Ishikawa (cell line): ENCODE data around the gene B4GALNT3.
A peak's percentile ranks its signal among the peaks of the same experiment; 100 is the strongest.

Source experiments
- CEBPB ChIP-seq: IDR thresholded peaks from 2 replicates; pipeline ENCODE4 v1.6.1; 2012
- CREB1 ChIP-seq: IDR thresholded peaks from 2 replicates; pipeline ENCODE4 v1.6.1; 2012; ENCODE audit warnings: low read depth
- EGR1 ChIP-seq: IDR thresholded peaks from 2 replicates; pipeline ENCODE4 v1.6.1; 2012
- EP300 ChIP-seq: IDR thresholded peaks from 2 replicates; pipeline ENCODE4 v1.6.1; 2012; ENCODE audit warnings: borderline replicate concordance
- FOXM1 ChIP-seq: IDR thresholded peaks from 2 replicates; pipeline ENCODE4 v1.6.1; 2012; ENCODE audit warnings: low read depth, borderline replicate concordance
- MAX ChIP-seq: IDR thresholded peaks from 2 replicates; pipeline ENCODE4 v1.6.1; 2012
- NFIC ChIP-seq: IDR thresholded peaks from 2 replicates; pipeline ENCODE4 v1.6.1; 2012
- RAD21 ChIP-seq: IDR thresholded peaks from 2 replicates; pipeline ENCODE4 v1.6.1; 2012; ENCODE audit warnings: low read depth
- REST ChIP-seq: IDR thresholded peaks from 2 replicates; pipeline ENCODE4 v1.6.1; 2012; ENCODE audit warnings: low read depth, mild to moderate bottlenecking
- TAF1 ChIP-seq: IDR thresholded peaks from 2 replicates; pipeline ENCODE4 v1.6.1; 2012; ENCODE audit warnings: low read depth, mild to moderate bottlenecking
- TCF12 ChIP-seq: IDR thresholded peaks from 2 replicates; pipeline ENCODE4 v1.6.1; 2012; ENCODE audit warnings: low read depth
- TEAD4 ChIP-seq: IDR thresholded peaks from 2 replicates; pipeline ENCODE4 v1.6.1; 2012
- USF1 ChIP-seq: IDR thresholded peaks from 2 replicates; pipeline ENCODE4 v1.6.1; 2012
- YY1 ChIP-seq: IDR thresholded peaks from 2 replicates; pipeline ENCODE4 v1.6.1; 2012; ENCODE audit warnings: low read depth
- ZBTB7A ChIP-seq: IDR thresholded peaks from 2 replicates; pipeline ENCODE4 v1.6.1; 2012; ENCODE audit warnings: low read depth

B4GALNT3 gene

DNA sequence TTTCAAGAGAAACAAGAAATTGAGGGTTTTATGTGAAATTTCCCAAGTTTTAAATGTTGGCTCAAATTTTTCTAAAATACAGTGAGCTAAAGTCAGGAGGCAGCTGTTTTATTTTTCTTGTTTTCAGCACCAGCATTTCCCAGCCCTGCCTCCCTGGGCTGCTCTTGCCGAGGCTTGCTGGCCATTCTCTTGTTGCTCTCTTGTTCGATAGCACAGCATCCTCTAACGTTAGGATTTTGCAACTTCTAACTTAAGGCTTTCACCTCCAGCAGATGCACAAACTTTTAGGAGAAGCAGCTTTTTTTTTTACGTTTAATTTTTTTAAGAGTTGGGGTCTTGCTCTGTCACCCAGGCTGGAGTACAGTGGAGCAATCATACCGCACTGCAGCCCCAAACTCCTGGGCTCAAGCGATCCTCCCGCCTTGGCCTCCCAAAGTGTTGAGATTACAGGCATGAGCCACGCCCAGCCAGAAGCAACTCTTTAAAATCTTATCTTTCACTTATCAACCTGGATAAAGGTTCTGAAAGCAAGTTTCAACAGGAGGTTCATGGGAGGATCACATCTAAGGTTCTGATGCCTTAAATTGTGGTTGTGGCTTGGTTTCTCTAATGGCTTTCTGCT, 40.2 kb downstream of the B4GALNT3 start:
- TF ChIP-seq NFIC: no peak
- no peak for TF ChIP-seq EP300
- TF ChIP-seq TCF12: no peak
- TF ChIP-seq CEBPB: no peak
- TF ChIP-seq ZBTB7A: no peak
- no peak for TF ChIP-seq CREB1
- TF ChIP-seq FOXM1: no peak
- TF ChIP-seq EGR1: no peak
- TF ChIP-seq RAD21: no peak
- TF ChIP-seq USF1: no peak
- TF ChIP-seq TAF1: no peak
- no peak for TF ChIP-seq YY1
- TF ChIP-seq TEAD4: no peak
- no peak for TF ChIP-seq MAX
- no peak for TF ChIP-seq REST

- TF ChIP-seq EGR1 (no peak), MAX (0 out of 2 replicates have a peak, but pooled peaks have one; percentile 33), EP300 (peak; percentile 58; the same call in 1 of the 2 replicates), NFIC (peak; percentile 58; the same call in 1 of the 2 replicates), TCF12 (peak; percentile 50), YY1 (no peak)
These were observed 42.1 kb downstream of the B4GALNT3 start for GRCh38 chr12:501722-502447.

DNA sequence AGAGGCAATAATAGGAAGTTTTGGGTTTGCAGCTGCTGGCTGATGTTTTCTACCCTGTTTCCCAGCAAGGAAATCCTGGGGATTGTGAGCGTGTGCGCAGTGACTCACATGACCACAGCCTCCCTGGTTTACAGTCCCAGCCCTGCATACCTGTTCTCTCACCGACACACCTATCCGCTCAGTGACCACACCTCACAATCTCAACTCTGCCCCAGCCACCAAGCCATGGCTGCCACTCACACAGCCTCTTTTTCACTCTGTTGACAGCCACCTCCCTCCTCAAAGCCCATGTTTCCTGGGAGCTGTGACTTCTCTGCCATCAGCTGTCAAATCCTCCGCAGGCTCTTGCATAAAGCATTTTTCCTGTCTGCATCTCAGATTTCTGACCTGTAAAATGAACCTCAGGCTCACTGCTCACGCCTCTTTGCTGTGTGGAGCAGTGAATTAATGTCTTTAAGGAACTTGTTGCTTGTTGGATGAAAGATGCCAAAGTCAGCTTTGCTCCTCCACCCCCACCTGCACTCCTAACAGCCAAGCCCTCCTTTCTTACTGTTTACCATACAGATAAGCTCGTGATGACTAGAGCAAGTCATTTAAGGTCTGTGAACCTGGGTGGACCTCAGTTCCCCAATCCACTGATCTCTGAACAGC, 43.5 kb downstream of the B4GALNT3 start:
- TF ChIP-seq ZBTB7A (no peak), RAD21 (no peak), EP300 (no peak; the same call in 1 of the 2 replicates), TAF1 (no peak), TEAD4 (peak; percentile 69), CREB1 (no peak), FOXM1 (no peak; the same call in 1 of the 2 replicates), MAX (peak; percentile 59; the same call in 1 of the 2 replicates), EGR1 (no peak), CEBPB (peak; percentile 42; the same call in 1 of the 2 replicates), YY1 (peak; percentile 66; the same call in 1 of the 2 replicates), REST (no peak), TCF12 (peak; percentile 64; the same call in 1 of the 2 replicates), NFIC (no peak), USF1 (peak; percentile 82)

- no peak for TF ChIP-seq NFIC
- TF ChIP-seq EP300: no peak
- no peak for TF ChIP-seq TEAD4
- no peak for TF ChIP-seq MAX
- no peak for TF ChIP-seq REST
- TF ChIP-seq TAF1: no peak
- TF ChIP-seq CEBPB: no peak
- no peak for TF ChIP-seq YY1
- TF ChIP-seq EGR1: no peak
- TF ChIP-seq RAD21: no peak
- TF ChIP-seq USF1: no peak
- TF ChIP-seq FOXM1: no peak
- no peak for TF ChIP-seq CREB1
- TF ChIP-seq TCF12: no peak
- TF ChIP-seq ZBTB7A: no peak
These were observed 45.5 kb downstream of the B4GALNT3 start for GRCh38 chr12:505221-505620.
